Right ventricle myocardium inferior (tissue), 1 donor: ENCODE results near the gene LONP1. TPM values are rescaled to one million over a fixed set of nuclear protein-coding genes. Genes with fewer than 3 reads are reported as not detected.
A peak's percentile ranks its signal among the peaks of the same experiment; 100 is the strongest.
"Not testable (repeated sequence)": the region's sequence is repeated elsewhere in the genome, so short reads cannot be mapped to it uniquely, and the experiment has no call there.

Experiments used
- ATAC-seq: fragments of 200-7000 bp; cut with Tn5 transposase; one replicate; pipeline ENCODE4 v1.9.1; 2020; ENCODE audit warnings: mild to moderate bottlenecking, moderate library complexity
- DNase-seq: peaks from one replicate; pipeline ENCODE4 v3.0.0; 2021; ENCODE audit errors: missing footprints
- intact Hi-C: fragments of 100-400 bp; cut with DNase I; formaldehyde crosslinking; loops from one replicate; pipeline ENCODE4 v1.11.0; 2022
- total RNA-seq: library from RNA; stranded (reverse); fragmentation: NEBNext Ultra II Directional; extraction: Animal tissue kit (Norgen Biotek cat#: 25700); gene quantifications from one replicate; pipeline ENCODE4 v1.2.1, GENCODE V29; 2021
- donor health status: DM: no; HTN: yes; CAD: no; lungs with severe emphysema.

The LONP1 gene
- total RNA-seq, 1 donor from 2014 or later, result 98.1 TPM

DNA sequence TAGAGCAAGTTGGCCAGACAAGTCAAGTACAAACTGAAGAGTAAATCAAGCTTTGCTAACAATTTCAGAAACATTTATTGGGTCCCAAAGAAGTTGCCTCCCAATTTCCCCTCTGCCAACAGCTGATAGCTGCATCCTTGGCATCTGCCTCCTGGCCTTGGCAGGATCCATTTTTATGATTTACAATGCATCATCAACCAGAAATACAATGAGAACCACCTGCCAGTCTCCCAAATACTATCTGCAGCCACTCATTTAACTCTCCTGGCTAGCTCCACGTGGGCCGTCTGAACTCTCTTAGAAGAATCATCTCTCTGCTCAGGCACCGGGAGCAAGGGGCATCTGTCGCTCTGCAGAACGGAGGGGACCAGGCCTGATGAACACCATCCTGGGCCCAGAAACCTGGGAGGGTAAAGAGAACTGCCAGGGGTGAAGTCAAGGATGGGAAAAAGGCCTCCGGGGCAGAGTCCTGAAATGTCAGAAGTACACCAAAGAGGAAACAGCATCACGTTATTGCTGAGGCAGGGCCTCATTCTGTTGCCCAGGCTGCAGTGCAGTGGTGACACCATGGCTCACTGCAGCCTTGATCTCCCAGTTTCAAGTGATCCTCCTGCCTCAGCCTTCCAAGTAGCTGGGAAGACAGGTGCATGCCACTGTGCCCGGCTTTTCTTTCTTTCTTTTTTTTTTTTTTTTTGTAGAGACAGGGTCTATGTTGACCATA is 2.6 kb downstream of the LONP1 start:
- intact Hi-C loops, result no loop called here
- no peak for ATAC-seq
- DNase-seq, result peak; percentile 9

DNA sequence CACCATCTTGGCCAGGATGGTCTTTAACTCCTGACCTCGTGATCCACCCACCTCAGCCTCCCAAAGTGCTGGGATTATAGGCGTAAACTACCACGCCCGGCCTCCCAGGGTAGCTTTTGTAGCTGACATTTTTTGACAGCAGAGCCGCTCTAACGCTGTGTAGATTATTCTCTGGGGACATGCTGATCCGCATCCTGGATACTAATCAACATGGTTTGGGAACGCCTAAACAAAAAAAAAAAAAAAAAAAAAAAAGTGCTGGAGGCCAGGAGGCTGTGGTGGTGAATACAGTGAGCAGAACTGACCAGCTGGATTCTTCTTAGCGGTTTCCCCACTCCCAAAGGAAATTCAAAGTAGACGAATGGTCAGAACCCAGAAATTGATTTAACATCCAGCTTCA is 5.1 kb downstream of the LONP1 start:
- intact Hi-C loops, result no loop called here
- DNase-seq (peak; percentile 2), ATAC-seq (no peak)

DNA sequence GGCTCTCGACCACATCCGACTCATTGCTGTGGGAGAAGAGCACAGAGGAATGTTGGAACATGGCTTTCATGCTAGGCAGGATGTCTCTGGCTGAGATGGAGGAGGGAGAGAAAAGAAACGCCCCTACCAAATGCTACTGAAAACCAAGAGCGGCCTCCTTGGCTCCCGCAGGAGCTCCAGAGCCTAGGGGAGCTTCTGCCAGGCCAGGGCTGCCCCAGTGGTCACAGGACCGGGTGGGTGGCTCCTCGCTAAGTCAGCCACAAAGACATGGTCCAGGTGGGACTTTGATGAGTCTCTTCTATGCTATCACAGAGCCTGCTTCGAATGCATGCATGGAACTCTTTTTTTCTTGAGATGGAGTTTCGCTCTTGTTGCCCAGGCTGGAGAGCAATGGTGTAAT is 6.7 kb downstream of the LONP1 start:
- no peak for ATAC-seq
- intact Hi-C loops, result no loop called here
- no peak for DNase-seq

DNA sequence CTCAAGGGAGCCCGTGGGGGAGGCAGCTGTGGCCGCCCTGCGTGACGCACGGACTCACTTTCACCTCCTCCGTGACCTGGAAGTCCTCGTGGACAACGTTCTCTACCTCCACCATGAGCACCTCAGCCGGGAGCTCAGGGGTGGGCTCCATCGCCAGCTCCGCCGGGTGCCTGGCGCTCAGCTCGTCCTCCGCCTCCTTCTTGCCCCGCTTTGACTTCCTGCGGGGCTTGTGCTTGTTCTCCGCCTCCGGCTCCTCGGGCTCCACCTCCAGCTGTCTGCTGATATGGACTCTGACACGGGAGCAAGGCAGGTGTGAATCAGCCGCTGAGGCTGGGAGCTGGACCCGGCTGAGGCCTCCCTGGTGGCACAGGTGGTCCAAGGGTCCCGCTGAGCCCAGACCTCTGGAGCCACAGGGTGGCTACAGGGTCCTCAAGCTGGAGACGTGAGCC is 8.2 kb downstream of the LONP1 start:
- no peak for DNase-seq
- intact Hi-C loops, result no loop called here

DNA sequence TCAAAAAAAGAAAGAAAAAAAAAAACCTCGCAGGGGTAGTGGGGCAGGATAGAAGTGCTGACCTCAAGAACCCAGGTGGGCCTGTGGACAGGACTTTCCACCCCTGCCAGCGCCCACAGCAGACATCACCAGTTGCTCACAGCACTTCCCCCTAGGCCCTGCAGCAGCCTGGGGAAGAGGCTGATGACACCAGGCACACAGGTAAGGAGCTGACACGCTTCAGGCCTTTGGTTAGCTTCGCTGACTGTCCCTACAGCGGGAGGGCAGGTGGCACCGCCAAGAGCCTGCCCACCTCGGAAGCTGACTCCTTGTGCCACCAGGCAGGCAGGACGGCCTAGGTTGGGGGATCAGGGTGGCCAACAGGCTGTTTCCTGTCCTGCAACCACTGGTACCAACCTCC is 8.9 kb downstream of the LONP1 start:
- DNase-seq (no peak), ATAC-seq (no peak)
- intact Hi-C loops, result no loop called here

More for the DNA sequence above, 8.2 kb downstream of the LONP1 start:
- ATAC-seq, result no peak

DNA sequence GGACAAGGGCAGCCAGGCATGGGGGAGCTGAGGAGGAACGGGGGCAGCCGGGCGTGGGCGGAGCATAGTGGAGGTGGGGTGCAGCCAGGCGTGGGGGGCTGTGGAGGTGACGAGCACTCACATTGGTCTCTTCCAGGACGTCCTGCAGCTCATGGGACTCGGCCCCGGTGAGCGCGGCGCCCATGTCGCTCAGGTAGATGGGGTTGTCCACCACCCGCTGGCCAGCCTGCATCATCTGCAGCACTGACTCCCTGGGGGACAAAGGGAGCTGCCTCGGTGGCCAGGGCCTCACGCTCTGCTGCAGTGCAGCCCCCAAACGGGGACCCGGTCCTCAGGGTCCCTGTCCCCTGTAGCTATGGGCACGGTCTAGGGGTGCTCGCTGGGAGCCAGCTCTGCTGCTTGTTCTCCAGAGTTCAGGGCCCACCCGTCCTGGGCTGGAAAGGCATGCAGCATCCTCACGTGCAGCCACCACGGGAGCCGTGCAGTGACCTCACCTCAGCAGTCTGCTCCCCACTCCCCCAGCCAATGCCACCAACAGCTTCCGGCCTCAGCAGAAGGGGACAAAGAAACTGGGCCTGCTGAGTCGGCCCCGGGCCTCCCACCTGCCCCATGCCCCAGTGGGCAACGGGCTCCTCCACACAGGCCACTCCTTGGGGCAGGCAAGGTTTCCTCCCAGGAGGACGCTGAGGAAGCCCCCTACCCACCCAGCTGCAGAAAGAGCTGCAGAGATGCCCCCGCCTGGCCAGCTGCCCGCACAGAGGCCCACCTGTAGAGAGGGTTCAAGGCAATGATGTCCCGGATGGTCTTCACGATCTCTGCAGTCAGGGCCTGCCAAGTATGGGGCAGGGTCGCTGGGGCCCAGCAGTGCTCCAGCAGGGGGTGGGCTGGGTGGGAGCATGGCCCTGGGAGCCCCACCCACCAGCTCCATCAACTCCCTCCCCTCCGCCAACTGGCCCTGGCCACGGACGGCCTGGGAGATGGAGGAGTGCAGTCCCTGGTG is 12.1 kb downstream of the LONP1 start:
- ATAC-seq (no peak), DNase-seq (no peak)
- intact Hi-C loops, result no loop called here

DNA sequence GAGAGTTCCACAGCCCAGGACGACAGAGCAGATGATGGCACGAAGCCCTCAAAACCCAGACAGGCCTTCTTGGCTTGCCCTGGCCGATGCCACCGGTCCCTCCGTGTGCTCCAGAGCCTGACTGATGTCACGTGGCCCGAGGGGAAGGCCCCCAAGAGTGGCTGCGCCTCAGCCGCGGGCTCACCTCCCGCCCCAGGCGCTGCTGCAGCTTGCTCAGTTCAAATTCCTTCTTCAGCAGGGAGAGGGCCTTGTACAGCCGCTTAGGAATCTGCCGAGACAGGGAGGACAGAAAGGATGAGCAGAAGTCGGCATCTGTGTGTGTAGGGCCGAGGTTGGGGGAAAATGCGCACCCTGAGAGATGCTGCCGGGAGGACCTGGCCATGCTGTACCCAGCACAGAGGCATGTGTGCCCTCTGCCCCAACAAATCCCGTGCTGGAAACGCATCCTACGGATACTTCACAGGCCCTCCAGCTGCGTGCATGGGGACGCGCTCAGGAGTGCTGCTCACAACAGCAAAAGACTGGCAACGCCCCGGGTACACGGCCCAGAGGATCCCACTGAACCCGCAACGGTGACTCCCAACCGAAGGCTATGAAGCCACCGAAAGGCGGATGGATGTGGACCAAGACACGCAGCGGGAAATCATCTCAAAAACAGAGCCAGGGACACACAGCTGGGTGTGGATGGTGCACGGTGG is 12.9 kb downstream of the LONP1 start:
- intact Hi-C loops, result no loop called here

DNA sequence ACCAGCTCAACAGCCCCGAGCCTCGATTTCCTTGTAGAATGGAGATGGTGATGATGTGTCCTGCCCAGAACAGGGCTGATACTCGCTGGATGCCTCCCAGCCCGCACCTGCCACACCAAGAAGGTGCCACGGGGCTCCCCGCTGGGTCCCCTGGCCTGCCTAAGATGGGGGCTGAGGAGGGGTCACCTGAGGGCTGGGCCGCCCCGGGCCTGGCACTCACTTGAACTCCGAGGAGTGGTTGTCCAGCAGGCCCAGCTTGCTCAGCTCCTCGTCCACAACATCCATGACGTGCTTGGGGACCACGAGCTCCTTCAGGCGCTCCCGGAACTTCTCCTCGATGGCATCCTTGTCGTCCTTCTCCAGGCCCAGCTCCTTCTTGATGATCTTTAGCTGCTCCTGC is 14.4 kb downstream of the LONP1 start:
- DNase-seq (no peak), ATAC-seq (no peak)
- intact Hi-C loops, result no loop called here

More for the DNA sequence above, 12.9 kb downstream of the LONP1 start:
- ATAC-seq (no peak), DNase-seq (no peak)

DNA sequence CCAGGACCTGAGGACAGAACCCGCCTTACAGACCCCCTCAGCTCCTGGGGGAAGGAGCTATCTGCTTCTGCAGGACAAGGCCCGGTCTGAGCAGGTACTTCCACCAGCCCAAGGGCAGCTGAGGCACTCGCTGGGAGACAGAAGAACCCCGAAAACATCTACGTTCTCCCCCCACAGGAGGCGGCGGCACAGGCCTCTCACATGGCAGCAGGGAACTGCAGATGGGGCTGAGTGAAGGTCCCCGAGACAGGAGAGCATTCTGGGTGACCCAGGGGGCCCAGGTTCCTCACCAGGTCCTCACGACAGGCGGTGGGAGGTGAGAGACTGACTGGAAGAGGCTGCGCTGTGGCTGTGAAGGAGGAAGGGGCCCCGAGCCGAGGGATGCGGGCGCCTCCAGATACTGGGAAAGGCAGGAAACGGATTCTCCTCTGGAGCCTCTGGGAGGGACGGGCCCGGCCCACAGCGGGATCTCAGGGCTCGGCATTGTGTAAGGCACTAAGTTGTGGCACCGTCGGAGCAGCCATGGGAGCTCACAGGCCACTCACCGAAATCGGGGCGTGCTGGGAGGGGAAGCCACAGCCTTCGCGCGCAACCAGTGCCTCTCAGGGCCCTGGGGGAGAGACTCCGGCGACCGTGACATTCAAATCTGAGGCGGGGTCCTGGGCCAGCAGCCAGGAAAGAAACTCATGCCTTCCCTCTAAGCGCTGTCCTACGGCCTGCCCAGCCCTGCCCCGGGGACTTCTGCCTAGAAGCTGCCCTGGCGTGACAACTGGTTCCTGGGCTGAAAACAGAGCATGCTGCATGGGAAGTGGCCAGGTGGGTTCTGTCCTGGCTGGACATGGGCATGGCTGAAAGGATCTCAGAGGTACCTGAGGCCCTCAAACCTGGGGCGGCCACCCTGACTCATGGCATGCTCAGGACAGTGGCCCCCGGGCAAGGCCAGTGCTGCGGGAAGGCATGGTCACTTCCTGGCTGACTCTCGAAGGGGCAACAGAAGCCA is 15.8 kb downstream of the LONP1 start:
- intact Hi-C loops, result no loop called here
- DNase-seq, result peak; percentile 44

DNA sequence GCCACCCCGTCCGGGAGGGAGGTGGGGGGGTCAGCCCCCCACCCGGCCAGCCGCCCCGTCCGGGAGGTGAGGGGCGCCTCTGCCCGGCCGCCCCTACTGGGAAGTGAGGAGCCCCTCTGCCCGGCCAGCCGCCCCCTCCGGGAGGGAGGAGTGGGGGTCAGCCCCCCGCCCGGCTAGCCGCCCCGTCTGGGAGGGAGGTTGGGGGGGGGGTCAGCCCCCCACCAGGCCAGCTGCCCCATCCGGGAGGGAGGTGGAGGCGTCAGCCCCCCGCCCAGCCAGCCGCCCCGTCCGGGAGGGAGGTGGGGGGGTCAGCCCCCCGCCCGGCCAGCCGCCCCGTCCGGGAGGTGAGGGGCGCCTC is 17.9 kb downstream of the LONP1 start:
- ATAC-seq, DNase-seq, intact Hi-C loops: not testable (repeated sequence)

More for the DNA sequence above, 15.8 kb downstream of the LONP1 start:
- no peak for ATAC-seq

DNA sequence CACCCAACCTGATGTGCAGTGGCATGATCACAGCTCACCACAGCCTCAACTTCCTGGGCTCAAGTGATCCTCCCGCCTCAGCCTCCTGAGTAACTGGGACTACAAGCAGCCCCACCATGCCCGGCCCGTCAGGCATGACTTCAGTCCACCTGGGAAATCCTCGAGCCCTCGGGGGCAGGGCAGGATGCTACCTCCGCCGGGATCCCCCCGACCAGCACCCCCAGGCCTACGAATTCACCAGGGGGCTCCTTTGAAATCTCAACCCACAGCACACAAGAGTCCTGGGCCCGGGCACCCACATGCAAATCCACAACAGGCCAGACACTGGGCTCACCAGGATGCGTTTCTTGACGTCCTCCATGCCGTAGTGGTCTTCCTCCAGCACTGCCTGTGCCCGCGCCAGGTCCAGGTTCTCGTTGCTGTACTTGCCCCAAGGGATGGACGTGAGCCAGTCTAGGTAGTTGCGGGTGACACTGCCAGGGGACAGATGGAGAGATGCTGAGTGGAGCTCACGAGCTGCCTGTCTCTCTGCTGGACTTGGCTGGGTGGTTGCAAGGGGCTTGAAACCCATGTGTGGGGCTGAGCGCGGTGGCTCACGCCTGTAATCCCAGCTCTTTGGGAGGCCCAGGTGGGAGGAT is 19.4 kb downstream of the LONP1 start:
- no peak for DNase-seq
- intact Hi-C loops, result no loop called here
- ATAC-seq, result no peak

DNA sequence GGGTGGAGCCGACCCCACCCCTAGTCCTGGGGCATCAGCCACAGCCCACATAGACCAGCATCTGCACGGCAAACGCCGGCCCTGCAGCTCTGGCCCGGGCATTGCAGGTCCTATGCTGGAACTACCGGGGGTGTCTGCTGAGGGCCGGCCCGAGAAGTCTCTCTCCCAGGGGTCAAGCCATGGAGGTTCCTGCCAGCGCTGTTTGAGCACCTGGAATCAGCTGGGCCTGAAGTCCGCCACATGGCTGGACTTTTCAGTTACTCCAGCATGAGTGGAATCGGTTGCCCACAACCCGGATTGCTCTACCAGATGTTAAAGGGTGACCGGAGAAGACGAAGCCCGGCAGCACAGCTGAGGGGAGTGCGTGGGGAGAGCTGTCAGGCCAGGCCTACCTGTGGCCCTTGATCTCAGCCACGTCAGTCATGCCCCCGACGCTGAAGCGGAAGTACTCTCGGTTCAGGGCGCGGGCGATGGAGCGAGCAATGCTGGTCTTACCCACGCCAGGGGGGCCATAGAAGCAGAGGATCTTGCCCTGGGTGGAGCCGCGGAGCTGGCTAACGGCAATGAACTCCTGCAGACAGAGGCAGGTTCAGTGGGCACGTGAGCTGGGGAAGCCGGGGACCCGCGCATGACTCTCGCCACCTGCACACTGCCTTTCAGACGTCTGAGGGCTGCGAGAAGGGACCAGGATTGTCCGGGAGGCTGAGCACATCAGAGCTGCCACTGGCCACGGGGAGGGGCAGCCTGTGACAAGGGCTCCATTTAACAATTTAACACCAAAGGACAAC is 21.1 kb downstream of the LONP1 start:
- intact Hi-C loops, result no loop called here
- ATAC-seq, result no peak
- DNase-seq, result no peak

DNA sequence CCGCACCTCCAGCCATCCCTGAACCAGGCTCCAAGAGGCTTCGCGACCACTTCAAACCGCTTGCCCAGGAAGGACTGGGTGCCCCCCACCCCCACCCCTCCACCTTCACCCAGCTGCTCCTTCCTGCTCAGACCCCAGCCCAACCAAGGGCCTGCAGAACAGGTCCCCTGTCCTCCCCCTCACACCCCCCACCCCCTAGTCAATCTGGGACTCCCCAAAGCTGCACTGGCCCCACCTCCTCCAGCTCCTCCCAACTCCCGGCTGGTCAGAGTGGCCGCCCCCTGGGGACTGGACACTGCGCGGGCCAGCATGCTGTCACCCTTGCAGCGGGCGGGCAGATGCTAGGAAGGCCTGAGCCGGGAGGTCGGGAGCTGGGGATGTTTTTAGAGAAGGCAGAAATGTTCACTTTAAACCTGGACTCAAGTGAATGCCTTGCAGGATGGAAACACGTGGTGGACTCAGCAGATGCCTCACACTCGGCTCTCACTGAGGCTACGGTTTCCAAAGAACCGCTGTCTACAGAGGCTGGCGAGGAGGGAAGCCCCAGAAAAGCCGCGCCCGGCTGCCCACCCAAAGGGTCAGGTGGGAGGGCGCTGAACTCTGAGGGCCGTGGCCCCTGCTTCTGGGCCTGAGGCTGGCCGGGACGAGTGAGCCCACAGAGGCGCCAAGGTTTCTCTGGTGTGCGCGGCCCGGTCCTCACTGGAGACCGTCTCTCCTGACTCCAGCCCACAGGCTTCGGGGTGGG is 21.9 kb downstream of the LONP1 start:
- intact Hi-C loops, result no loop called here
- no peak for DNase-seq
- ATAC-seq, result no peak

DNA sequence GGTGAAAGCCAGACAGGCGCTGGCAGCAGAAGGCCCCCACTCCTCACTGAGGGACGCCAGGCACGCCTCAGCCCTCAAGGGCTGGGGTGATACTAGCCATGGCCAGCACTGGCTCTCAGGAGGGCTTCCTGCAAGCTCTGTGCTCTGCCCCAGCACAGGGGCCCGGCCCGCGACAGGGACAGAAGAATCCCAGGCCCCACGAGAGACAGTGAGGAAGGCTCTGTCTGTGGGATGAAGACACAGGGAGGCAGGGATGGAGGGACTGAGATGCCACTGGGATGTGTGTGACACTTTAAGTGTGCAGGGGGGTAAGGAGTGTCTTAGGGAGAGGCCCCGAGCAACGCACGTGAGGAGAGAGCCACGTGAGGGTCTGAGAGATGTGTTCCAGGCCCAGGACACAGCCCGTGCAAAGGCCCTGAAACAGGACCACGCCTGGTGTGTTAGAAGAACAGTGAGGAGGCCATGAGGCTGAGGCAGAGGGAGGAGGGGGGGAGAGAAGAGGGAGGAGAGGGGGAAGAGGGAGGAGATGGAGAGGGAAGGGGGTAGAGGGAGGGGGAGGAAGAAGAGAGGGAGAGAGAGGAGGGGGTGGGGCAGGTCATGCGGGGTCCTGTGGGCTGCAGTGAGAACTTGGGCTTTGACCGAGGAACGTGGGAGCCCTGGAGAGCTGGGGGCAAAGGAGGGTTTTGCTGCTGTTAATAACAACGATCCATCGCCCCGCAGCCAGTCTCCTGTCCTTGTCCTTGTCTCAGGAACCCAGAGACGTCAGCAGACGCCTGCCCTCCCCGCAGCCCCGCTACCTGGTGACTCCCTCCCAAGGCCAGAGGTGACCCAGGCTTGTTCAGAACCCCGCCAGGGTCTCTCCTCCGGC is 22.7 kb downstream of the LONP1 start:
- DNase-seq (no peak), ATAC-seq (no peak)
- intact Hi-C loops, result no loop called here

DNA sequence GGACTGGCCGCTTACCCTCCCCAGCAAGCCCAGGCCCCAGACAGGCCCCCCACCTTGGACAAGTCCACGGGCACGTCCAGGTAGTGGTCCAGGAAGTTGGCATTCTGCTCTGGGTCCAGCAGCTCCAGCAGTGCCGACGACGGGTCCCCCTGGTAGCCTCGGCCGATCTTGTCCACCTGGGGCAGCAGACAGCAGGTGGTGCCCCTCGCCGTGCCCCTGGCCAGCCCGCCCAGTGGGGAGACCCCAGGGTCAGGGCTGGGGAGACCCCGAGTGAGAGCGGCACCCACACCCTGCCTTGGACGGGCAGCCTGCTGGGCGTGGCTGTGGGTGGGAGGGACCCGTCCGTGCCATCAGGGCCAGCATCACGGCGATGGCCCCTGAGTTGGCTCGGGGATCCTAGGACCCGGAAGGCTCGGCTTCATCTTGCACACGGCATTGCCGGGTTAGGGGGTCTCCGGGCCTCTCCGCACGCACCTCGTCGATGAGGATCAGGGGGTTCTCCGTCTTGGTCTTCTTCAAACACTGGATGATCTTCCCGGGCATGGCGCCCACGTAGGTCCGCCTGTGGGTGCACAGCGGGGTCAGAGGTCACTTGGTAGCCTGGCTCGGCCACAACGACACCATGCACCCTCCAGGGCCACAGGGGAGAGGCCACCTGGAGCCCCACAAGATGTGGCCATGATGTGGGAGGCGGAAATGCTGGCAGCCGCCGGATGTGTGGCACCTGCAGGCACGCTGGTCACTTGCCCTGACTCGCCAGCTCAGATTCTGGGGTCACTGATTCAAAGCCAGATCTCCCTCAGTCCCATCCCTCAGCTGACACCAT is 23.5 kb downstream of the LONP1 start:
- DNase-seq (no peak), ATAC-seq (no peak)
- intact Hi-C loops, result no loop called here
